GM12892 (cell line): ENCODE measurements around the gene CLASP1.

Experiments used
- POLR2A ChIP-seq: IDR thresholded peaks from 2 replicates; pipeline ENCODE4 v1.6.1; 2011; ENCODE audit warnings: low read depth, low read length, control low read depth
- POLR2AphosphoS5 ChIP-seq: IDR thresholded peaks from 2 replicates; pipeline ENCODE4 v1.6.1; 2011; ENCODE audit warnings: low read depth, low read length, control low read depth
- TAF1 ChIP-seq: IDR thresholded peaks from 2 replicates; pipeline ENCODE4 v1.6.1; 2011; ENCODE audit warnings: low read depth, mild to moderate bottlenecking, control low read depth, low read length, borderline replicate concordance

DNA sequence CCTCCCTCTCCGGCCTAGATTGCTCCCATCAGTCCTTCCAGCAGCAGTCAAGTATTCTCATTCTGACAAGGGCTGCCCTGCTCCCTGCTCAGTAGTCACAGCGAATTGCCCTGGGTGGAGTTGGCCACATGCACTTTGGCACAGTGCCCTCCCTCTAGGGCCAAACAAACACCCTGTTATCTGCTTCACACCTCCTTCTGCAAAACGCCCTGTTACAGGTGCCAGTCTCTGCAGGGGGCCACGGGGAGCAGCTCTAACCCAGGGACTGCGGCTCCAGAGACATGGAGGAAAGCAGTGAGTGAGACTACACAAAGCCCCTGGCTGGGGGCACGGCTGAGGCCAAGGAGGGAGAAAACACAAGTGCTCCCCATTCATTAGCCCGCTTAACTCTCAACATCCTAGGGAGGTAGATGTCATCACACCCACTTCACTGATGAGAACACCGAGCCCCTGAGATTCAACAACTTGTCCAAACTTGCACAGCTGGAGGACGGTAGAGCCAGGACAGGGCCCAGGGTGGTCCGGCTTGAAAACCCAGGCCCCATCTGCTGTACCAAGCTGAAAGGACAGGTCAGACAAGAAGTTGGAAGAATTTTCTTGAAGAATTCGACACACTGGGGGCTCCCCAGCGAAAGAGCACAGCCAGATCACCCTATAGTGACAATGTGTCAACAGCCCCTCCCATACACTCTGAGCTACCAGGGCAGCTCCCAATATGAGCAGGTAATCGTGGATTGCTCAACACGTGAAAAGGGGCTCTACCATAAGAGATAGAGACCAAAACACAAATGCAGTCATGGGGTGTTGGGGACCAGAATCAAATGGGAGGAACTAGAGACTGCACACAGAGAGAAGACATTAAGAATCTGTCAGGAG is 355.6 kb downstream of the CLASP1 start:
- TF ChIP-seq POLR2A, result no peak
- no peak for TF ChIP-seq TAF1
- no peak for TF ChIP-seq POLR2AphosphoS5
